Right lung (tissue), 10 donors: Measurements from ENCODE around the gene LGI4. TPM values are rescaled to one million over a fixed set of nuclear protein-coding genes. Genes with fewer than 3 reads are reported as not detected.

Experiments used
- DNase-seq, 2 donors: peaks; one replicate each; pipeline ENCODE4 v3.0.0-alpha.2; 2013
- long read RNA-seq, 8 donors: transcript quantifications; one replicate each; lab custom pipeline, GENCODE V29; 2026
- polyA plus RNA-seq, 5 donors: library from polyadenylated mRNA; unstranded; fragments of 120-200 nt; gene quantifications; one replicate each; pipeline versions ENCODE4 v1.2.1 to v1.2.3, GENCODE V29; 2013; ENCODE audit warnings: inconsistent platforms in 1 of 5, low replicate concordance in 1 of 5; ENCODE audit not compliant: insufficient read length in 5 of 5, insufficient read depth in 1 of 5

The LGI4 gene
- polyA plus RNA-seq, result 1 to 10 TPM; 2.3 to 3.0 (median 2.9) TPM
- long read RNA-seq, donor 1, result 0 reads
- long read RNA-seq, donor 2, partial matches to known transcripts, result 0 of 1 reads
- long read RNA-seq, donor 2, other reads (novel, unspliced or antisense), result 0 of 1 reads
- long read RNA-seq, donor 3, partial matches to known transcripts, result 52 of 138 reads
- long read RNA-seq, donor 3, other reads (novel, unspliced or antisense), result 86 of 138 reads
- long read RNA-seq, donor 4, partial matches to known transcripts, result 26 of 82 reads
- long read RNA-seq, donor 4, other reads (novel, unspliced or antisense), result 54 of 82 reads
- long read RNA-seq, donor 5, partial matches to known transcripts, result 0 of 1 reads
- long read RNA-seq, donor 5, other reads (novel, unspliced or antisense), result 0 of 1 reads
- long read RNA-seq, donor 6, partial matches to known transcripts, result 48 of 155 reads
- long read RNA-seq, donor 6, other reads (novel, unspliced or antisense), result 107 of 155 reads
- long read RNA-seq, donor 7, partial matches to known transcripts, result 30 of 141 reads
- long read RNA-seq, donor 7, other reads (novel, unspliced or antisense), result 111 of 141 reads
- long read RNA-seq, donor 8, result 0 reads

- DNase-seq, result no peak
These were observed at the start of gene LGI4 for GRCh38 chr19:35134601-35135242. Gene LGI4, minus strand, starts transcription at chr19:35135059. Its CDS starts 379 bp downstream, at chr19:35134680.

GRCh38 chr19:35184267-35184666 lies 49.4 kb upstream of the LGI4 start:
- DNase-seq, result no peak

- no peak for DNase-seq
These were observed 46.5 kb upstream of the LGI4 start for GRCh38 chr19:35181387-35181786.

GRCh38 chr19:35179830-35180229 lies 45.0 kb upstream of the LGI4 start:
- no peak for DNase-seq

- no peak for DNase-seq
These were observed 43.8 kb upstream of the LGI4 start for GRCh38 chr19:35178701-35179100.

- no peak for DNase-seq
These were observed 42.8 kb upstream of the LGI4 start for GRCh38 chr19:35177377-35178274.

GRCh38 chr19:35176181-35176570 lies 41.3 kb upstream of the LGI4 start:
- no peak for DNase-seq

GRCh38 chr19:35174226-35174625 lies 39.4 kb upstream of the LGI4 start:
- DNase-seq, result no peak

- no peak for DNase-seq
These were observed 36.9 kb upstream of the LGI4 start for GRCh38 chr19:35171730-35172129.

- no peak for DNase-seq
These were observed 35.7 kb upstream of the LGI4 start for GRCh38 chr19:35170359-35171061.

GRCh38 chr19:35169221-35169995 lies 34.5 kb upstream of the LGI4 start:
- no peak for DNase-seq

- no peak for DNase-seq
These were observed 33.3 kb upstream of the LGI4 start for GRCh38 chr19:35168196-35168595.

- DNase-seq, result no peak
These were observed 32.6 kb upstream of the LGI4 start for GRCh38 chr19:35167251-35168119.

GRCh38 chr19:35166100-35167063 lies 31.5 kb upstream of the LGI4 start:
- DNase-seq, result no peak

GRCh38 chr19:35165200-35166058 lies 30.6 kb upstream of the LGI4 start:
- no peak for DNase-seq

- DNase-seq, result no peak
These were observed 29.6 kb upstream of the LGI4 start for GRCh38 chr19:35164418-35164817.
